ENCODE measurements around the gene UTF1.
A peak's percentile ranks its signal among the peaks of the same experiment; 100 is the strongest.

UTF1 gene

GRCh38 chr10:133267293-133267692 is 37.3 kb downstream of the UTF1 start:
- DNase-seq: no peak

GRCh38 chr10:133267829-133268228 is 37.8 kb downstream of the UTF1 start:
- no peak for DNase-seq

GRCh38 chr10:133268532-133268931 is 38.5 kb downstream of the UTF1 start:
- DNase-seq: no peak

- DNase-seq: no peak
Measured at GRCh38 chr10:133269367-133269766, 39.4 kb downstream of the UTF1 start.

GRCh38 chr10:133270204-133270603 is 40.2 kb downstream of the UTF1 start:
- no peak for DNase-seq

GRCh38 chr10:133270773-133271297 is 40.8 kb downstream of the UTF1 start:
- no peak for DNase-seq

GRCh38 chr10:133271521-133272300 is 41.7 kb downstream of the UTF1 start:
- no peak for DNase-seq

- no peak for DNase-seq
Measured at GRCh38 chr10:133272301-133272963, 42.4 kb downstream of the UTF1 start.

- DNase-seq: no peak
Measured at GRCh38 chr10:133272964-133273420, 43.0 kb downstream of the UTF1 start.

GRCh38 chr10:133273534-133274143 is 43.6 kb downstream of the UTF1 start:
- DNase-seq: no peak

GRCh38 chr10:133274751-133275683 is 45.0 kb downstream of the UTF1 start:
- peak; percentile 84 for DNase-seq

GRCh38 chr10:133275684-133276092 is 45.7 kb downstream of the UTF1 start:
- DNase-seq: peak; percentile 70

GRCh38 chr10:133276100-133276434 is 46.0 kb downstream of the UTF1 start:
- DNase-seq: no peak

GRCh38 chr10:133276435-133277201 is 46.6 kb downstream of the UTF1 start, which contains the start of gene ADAM8:
Gene ADAM8, minus strand, starts transcription at chr10:133276868. Its CDS starts 51 bp downstream, at chr10:133276817.
- peak; percentile 68 for DNase-seq

- no peak for DNase-seq
Measured at GRCh38 chr10:133277277-133277992, 47.4 kb downstream of the UTF1 start.

- DNase-seq: no peak
Measured at GRCh38 chr10:133277993-133278576, 48.1 kb downstream of the UTF1 start.

GRCh38 chr10:133278577-133279265 is 48.7 kb downstream of the UTF1 start:
- peak; percentile 81 for DNase-seq

GRCh38 chr10:133279326-133280226 is 49.6 kb downstream of the UTF1 start:
- DNase-seq: no peak

All from activated CD4-positive, alpha-beta T cell treated with anti-CD3 and anti-CD28 coated beads, Interleukin-2, amount 50 U/mL, for 16 hours (primary cell).